HG02870 (cell line): Measurements from ENCODE around the gene ATCAY.
"Not testable (repeated sequence)": the region's sequence is repeated elsewhere in the genome, so short reads cannot be mapped to it uniquely, and the experiment has no call there.

Experiments used
- ATAC-seq: cut with Tn5 transposase; IDR thresholded peaks from one replicate; pipeline ENCODE4 v1.9.1; 2021; ENCODE audit warnings: mild to moderate bottlenecking, moderate library complexity; ENCODE audit not compliant: unreplicated experiment

The ATCAY gene

GRCh38 chr19:3967983-3968382 lies 87.5 kb downstream of the ATCAY start:
- ATAC-seq, result not testable (repeated sequence)

- ATAC-seq, result no peak
Observed at GRCh38 chr19:3968556-3969434, 88.3 kb downstream of the ATCAY start.

GRCh38 chr19:3969435-3970312 lies 89.2 kb downstream of the ATCAY start:
- no peak for ATAC-seq

DNA sequence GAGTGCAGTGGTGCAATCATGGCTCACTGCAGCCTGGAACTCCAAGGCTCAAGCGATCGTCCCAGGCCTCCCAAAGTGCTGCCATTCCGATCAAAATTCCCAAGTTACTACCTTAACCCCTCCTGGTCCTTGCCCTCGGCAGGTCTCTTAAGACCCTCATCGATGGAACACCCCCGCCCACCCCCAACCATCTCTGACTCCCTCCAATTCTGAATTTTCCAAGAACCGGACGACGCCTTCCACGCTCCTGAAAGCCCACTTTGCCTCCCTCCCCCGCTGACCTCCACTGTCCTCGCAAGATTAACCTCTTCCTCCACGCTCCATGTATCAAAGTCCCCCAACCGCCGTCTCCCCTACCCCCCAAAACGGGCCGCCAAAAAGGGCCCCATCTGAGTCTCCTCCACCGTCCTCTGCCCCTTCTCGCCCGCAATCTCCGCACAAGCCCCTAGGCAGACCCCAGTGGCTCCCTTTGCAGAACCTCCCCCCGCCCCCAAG lies 89.9 kb downstream of the ATCAY start:
- ATAC-seq, result no peak

GRCh38 chr19:3970808-3971598 lies 90.5 kb downstream of the ATCAY start, which contains the start of gene DAPK3:
DAPK3 (minus strand) TSS chr19:3971099; CDS start chr19:3969735, 1,364 bp downstream.
- ATAC-seq, result peak; percentile 92

DNA sequence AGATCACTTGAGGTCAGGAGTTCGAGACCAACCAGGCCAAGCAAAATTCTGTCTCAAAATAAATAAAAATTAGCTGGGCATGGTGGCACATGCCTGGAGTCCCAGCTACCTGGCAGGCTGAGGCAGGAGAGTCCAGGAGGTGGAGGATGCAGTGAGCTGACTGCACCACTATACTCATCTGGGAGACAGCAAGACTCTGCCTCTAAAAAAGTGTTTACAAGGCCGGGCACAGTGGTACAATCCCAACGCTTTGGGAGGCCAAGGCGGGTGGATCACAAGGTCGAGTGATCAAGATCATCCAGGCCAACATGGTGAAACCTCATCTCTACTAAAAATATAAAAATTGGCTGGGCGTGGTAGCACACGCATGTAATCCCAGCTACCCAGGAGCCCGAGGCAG lies 94.7 kb downstream of the ATCAY start:
- no peak for ATAC-seq

- ATAC-seq, result no peak
Observed at GRCh38 chr19:3975637-3976087, 95.2 kb downstream of the ATCAY start.

DNA sequence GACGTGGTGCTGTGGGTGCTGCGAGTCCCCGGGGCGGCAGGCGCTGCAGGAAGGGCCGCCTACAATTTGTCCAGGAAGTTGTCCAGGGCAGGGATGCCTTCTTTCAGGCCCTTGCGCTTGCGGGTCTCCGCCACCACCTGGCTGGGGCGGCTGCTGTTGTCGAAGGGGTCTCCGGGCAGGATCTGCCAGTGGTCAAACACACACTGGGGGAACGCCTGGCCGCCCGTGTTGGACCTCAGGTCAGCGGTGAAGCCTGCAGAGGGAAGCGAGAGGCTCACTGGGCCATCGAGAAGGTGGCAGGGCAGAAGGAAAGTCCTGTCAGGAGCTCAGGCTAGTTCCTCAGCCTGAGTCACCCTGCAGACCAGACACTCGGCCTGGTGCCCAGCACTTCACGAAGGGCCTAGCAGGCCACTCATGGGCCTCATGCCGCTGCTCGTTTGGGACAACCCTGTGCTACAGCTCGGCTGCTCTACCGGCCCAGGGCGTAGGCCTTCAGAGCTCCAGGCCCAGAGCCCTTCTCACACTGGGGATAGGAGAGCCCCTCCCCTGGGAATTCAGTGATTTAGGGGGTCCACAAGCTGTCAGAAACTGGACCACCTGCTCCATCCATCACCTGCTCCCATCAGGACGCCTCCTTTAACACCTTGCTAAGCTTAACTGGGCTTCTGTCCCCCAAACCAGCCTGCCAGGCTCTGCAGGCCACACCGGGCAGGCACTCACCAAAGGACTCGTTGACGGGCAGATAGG lies 96.2 kb downstream of the ATCAY start:
- no peak for ATAC-seq
